Naive thymus-derived CD8-positive, alpha-beta T cell (primary cell): ENCODE results near the gene IGSF23. TPM values are rescaled to one million over a fixed set of nuclear protein-coding genes. Genes with fewer than 3 reads are reported as not detected.

ENCODE experiments used
- ATAC-seq, 2 donors: fragments of 150-1000 bp; cut with Tn5 transposase in 1 of 2; sonication (Bioruptor Pico), chemical (Tn5 transposase) in 1 of 2; 1 replicate in 1 of 2; 2 replicates in 1 of 2; pipeline ENCODE4 v1.10.0; 2021; ENCODE audit warnings: mild to moderate bottlenecking in 2 of 2, moderate library complexity in 2 of 2
- POLR2A ChIA-PET: fragments of 350-600 bp; sonication (Branson Sonifier 250); formaldehyde crosslinking; loops from one replicate; lab custom pipeline; 2021; ENCODE audit warnings: antibody characterized with exemption; lab: Charles Lee
- DNase-seq, 10 donors: peaks; one replicate each; pipeline versions ENCODE4 v3.0.0 to v3.0.0-alpha.2; 2020 to 2022
- H3K27ac Mint-ChIP-seq, 10 donors: one replicate each; pipeline ENCODE4 v1.8.0; 2020 to 2022; ENCODE audit warnings: mild to moderate bottlenecking in 10 of 10, mixed read lengths in 10 of 10, moderate library complexity in 4 of 10, inconsistent platforms in 1 of 10
- H3K27me3 Mint-ChIP-seq, 5 donors: one replicate each; pipeline ENCODE4 v1.8.0; 2021 to 2022; ENCODE audit warnings: mixed read lengths in 5 of 5
- H3K36me3 Mint-ChIP-seq, 3 donors: one replicate each; pipeline ENCODE4 v1.8.0; 2020 to 2022; ENCODE audit warnings: mixed read lengths in 3 of 3, mild to moderate bottlenecking in 2 of 3, inconsistent platforms in 1 of 3
- H3K4me1 Mint-ChIP-seq, 4 donors: one replicate each; pipeline ENCODE4 v1.8.0; 2021 to 2022; ENCODE audit warnings: mixed read lengths in 4 of 4
- H3K4me3 Mint-ChIP-seq, 10 donors: one replicate each; pipeline ENCODE4 v1.8.0; 2020 to 2022; ENCODE audit warnings: mild to moderate bottlenecking in 10 of 10, mixed read lengths in 10 of 10, moderate library complexity in 6 of 10, inconsistent platforms in 1 of 10
- H3K9me3 Mint-ChIP-seq, 9 donors: one replicate each; pipeline ENCODE4 v1.8.0; 2020 to 2022; ENCODE audit warnings: mixed read lengths in 9 of 9, mild to moderate bottlenecking in 3 of 9, inconsistent platforms in 1 of 9, moderate library complexity in 1 of 9
- polyA plus RNA-seq, 3 donors: library from polyadenylated mRNA; unstranded; fragments of 300-500 nt; fragmentation: Illumina TruSeq; gene quantifications; one replicate each; pipeline ENCODE4 v1.2.3, GENCODE V29; 2021
- total RNA-seq, 8 experiments: library from RNA in 2 of 8; stranded (reverse) in 2 of 8; gene quantifications; one replicate each; pipeline ENCODE4 v1.2.3 and lab custom pipeline; 2021 to 2026

IGSF23 gene
- total and polyA plus RNA-seq, 5 experiments from 2014 or later = not detected

GRCh38 chr19:44649578-44650145 lies 36.3 kb downstream of the IGSF23 start:
- Mint-ChIP-seq H3K4me1 (peaks cover 4 to 6% (median 5%) of the 10 kb centered on the region in 4 donors), H3K4me3 (no peak overlapping the region), H3K36me3 (peaks cover 0 to 23% (median 0%) of the 10 kb centered on the region in 3 donors), H3K27ac (no peak overlapping the region), H3K9me3 (no peaks in the 10 kb centered on the region), H3K27me3 (peaks cover 0 to 9% (median 3%) of the 10 kb centered on the region in 5 donors)
- DNase-seq = no peak
- POLR2A ChIA-PET = no interaction called here
- ATAC-seq = no peak

- DNase-seq (no peak), ATAC-seq (no peak)
- POLR2A ChIA-PET = no interaction called here
- Mint-ChIP-seq H3K9me3 (no peaks in the 10 kb centered on the region), H3K36me3 (peaks cover 0 to 27% (median 0%) of the 10 kb centered on the region in 3 donors), H3K27me3 (peaks cover 0 to 2% (median 0%) of the 10 kb centered on the region in 5 donors), H3K4me1 (peaks cover 7 to 14% (median 12%) of the 10 kb centered on the region in 4 donors), H3K4me3 (no peak overlapping the region), H3K27ac (no peak overlapping the region)
These were observed 40.0 kb downstream of the IGSF23 start for GRCh38 chr19:44653343-44653742.

- no peaks in the 10 kb centered on the region for H3K9me3 Mint-ChIP-seq
- peak overlapping the region in 1 of 10 donors; percentile 61 for H3K27ac Mint-ChIP-seq
- H3K36me3 Mint-ChIP-seq = peaks cover 0 to 24% (median 0%) of the 10 kb centered on the region in 3 donors
- ATAC-seq (peak; percentile 98 to 99), DNase-seq (peak; percentile 40 to 88 (median 65))
- peaks cover 7 to 14% (median 12%) of the 10 kb centered on the region in 4 donors for H3K4me1 Mint-ChIP-seq
- peaks cover 0 to 2% (median 0%) of the 10 kb centered on the region in 5 donors for H3K27me3 Mint-ChIP-seq
- POLR2A ChIA-PET = interaction anchor here (0.5 to 1.1 kb wide), 5 partner anchors 47 to 154 kb away, joined by 3 to 5 read pairs (median 3); partner anchors contain the start of gene ZNF180
- H3K4me3 Mint-ChIP-seq = no peak overlapping the region
These were observed 40.8 kb downstream of the IGSF23 start for GRCh38 chr19:44653977-44654774.

- peaks cover 7 to 14% (median 12%) of the 10 kb centered on the region in 4 donors for H3K4me1 Mint-ChIP-seq
- DNase-seq = peak; percentile 41 to 85 (median 63)
- no peaks in the 10 kb centered on the region for H3K27me3 Mint-ChIP-seq
- no peak overlapping the region for H3K4me3 Mint-ChIP-seq
- no peaks in the 10 kb centered on the region for H3K9me3 Mint-ChIP-seq
- H3K36me3 Mint-ChIP-seq = peaks cover 0 to 11% (median 0%) of the 10 kb centered on the region in 3 donors
- POLR2A ChIA-PET = interaction anchor here (1.0 kb wide), 1 partner anchor 19 kb away, joined by 3 read pairs; no protein-coding TSS in a partner anchor
- H3K27ac Mint-ChIP-seq = peak overlapping the region in 3 of 10 donors; percentile 7 to 58 (median 33)
- peak; percentile 53 to 67 for ATAC-seq
These were observed 44.0 kb downstream of the IGSF23 start for GRCh38 chr19:44657211-44657921.

GRCh38 chr19:44658069-44658733 lies 44.8 kb downstream of the IGSF23 start:
- Mint-ChIP-seq H3K4me3 (no peak overlapping the region), H3K36me3 (peaks cover 0 to 14% (median 0%) of the 10 kb centered on the region in 3 donors), H3K27ac (no peak overlapping the region), H3K27me3 (no peaks in the 10 kb centered on the region), H3K4me1 (peaks cover 7 to 14% (median 12%) of the 10 kb centered on the region in 4 donors), H3K9me3 (no peaks in the 10 kb centered on the region)
- POLR2A ChIA-PET = interaction anchor here (1.0 kb wide), 1 partner anchor 20 kb away, joined by 3 read pairs; no protein-coding TSS in a partner anchor
- DNase-seq = no peak
- no peak for ATAC-seq

GRCh38 chr19:44660081-44660480 lies 46.7 kb downstream of the IGSF23 start:
- Mint-ChIP-seq H3K36me3 (peaks cover 0 to 12% (median 0%) of the 10 kb centered on the region in 3 donors), H3K4me1 (peaks cover 1 to 8% (median 6%) of the 10 kb centered on the region in 4 donors), H3K27me3 (no peaks in the 10 kb centered on the region), H3K4me3 (no peak overlapping the region), H3K27ac (no peak overlapping the region), H3K9me3 (no peaks in the 10 kb centered on the region)
- ATAC-seq (no peak), DNase-seq (no peak)
- POLR2A ChIA-PET = no interaction called here

- no peak for ATAC-seq
- H3K27me3 Mint-ChIP-seq = no peaks in the 10 kb centered on the region
- no peak overlapping the region for H3K4me3 Mint-ChIP-seq
- H3K36me3 Mint-ChIP-seq = peaks cover 0 to 12% (median 0%) of the 10 kb centered on the region in 3 donors
- H3K4me1 Mint-ChIP-seq = peaks cover 1 to 8% (median 6%) of the 10 kb centered on the region in 4 donors
- H3K27ac Mint-ChIP-seq = no peak overlapping the region
- H3K9me3 Mint-ChIP-seq = no peaks in the 10 kb centered on the region
- POLR2A ChIA-PET = no interaction called here
- no peak for DNase-seq
These were observed 47.8 kb downstream of the IGSF23 start for GRCh38 chr19:44661205-44661604.

- Mint-ChIP-seq H3K27me3 (no peaks in the 10 kb centered on the region), H3K27ac (no peak overlapping the region), H3K36me3 (peaks cover 0 to 12% (median 0%) of the 10 kb centered on the region in 3 donors), H3K4me3 (no peak overlapping the region), H3K9me3 (no peaks in the 10 kb centered on the region), H3K4me1 (peaks cover 1 to 7% (median 5%) of the 10 kb centered on the region in 4 donors)
- POLR2A ChIA-PET = no interaction called here
- DNase-seq (no peak), ATAC-seq (no peak)
These were observed 48.5 kb downstream of the IGSF23 start for GRCh38 chr19:44661904-44662303.

- Mint-ChIP-seq H3K9me3 (no peaks in the 10 kb centered on the region), H3K27ac (peak overlapping the region in 1 of 10 donors; percentile 48), H3K36me3 (peaks cover 0 to 9% (median 0%) of the 10 kb centered on the region in 3 donors), H3K27me3 (no peaks in the 10 kb centered on the region), H3K4me1 (no peaks in the 10 kb centered on the region), H3K4me3 (no peak overlapping the region)
- ATAC-seq (no peak), DNase-seq (no peak)
- POLR2A ChIA-PET = no interaction called here
These were observed 49.5 kb downstream of the IGSF23 start for GRCh38 chr19:44662691-44663385.

GRCh38 chr19:44663996-44664395 lies 50.6 kb downstream of the IGSF23 start:
- H3K27me3 Mint-ChIP-seq = no peaks in the 10 kb centered on the region
- no peaks in the 10 kb centered on the region for H3K9me3 Mint-ChIP-seq
- peak overlapping the region in 1 of 10 donors; percentile 38 for H3K27ac Mint-ChIP-seq
- no peak overlapping the region for H3K4me3 Mint-ChIP-seq
- ATAC-seq (no peak), DNase-seq (no peak)
- POLR2A ChIA-PET = no interaction called here
- peaks cover 0 to 9% (median 0%) of the 10 kb centered on the region in 3 donors for H3K36me3 Mint-ChIP-seq
- H3K4me1 Mint-ChIP-seq = no peaks in the 10 kb centered on the region

GRCh38 chr19:44664976-44665375 lies 51.6 kb downstream of the IGSF23 start:
- H3K27me3 Mint-ChIP-seq = peaks cover 0 to 1% (median 0%) of the 10 kb centered on the region in 5 donors
- DNase-seq (no peak), ATAC-seq (no peak)
- H3K36me3 Mint-ChIP-seq = peaks cover 0 to 7% (median 0%) of the 10 kb centered on the region in 3 donors
- H3K9me3 Mint-ChIP-seq = no peaks in the 10 kb centered on the region
- H3K27ac Mint-ChIP-seq = no peak overlapping the region
- POLR2A ChIA-PET = no interaction called here
- no peaks in the 10 kb centered on the region for H3K4me1 Mint-ChIP-seq
- H3K4me3 Mint-ChIP-seq = no peak overlapping the region
